Cardiac fibroblast (primary cell): ENCODE measurements around the gene PANK4.

Experiments
- DNase-seq, 2 donors: peaks; one replicate each; pipeline versions ENCODE4 v3.0.0 to v3.0.0-alpha.2; 2010; ENCODE audit warnings: low read depth in 2 of 2
- H3K4me3 ChIP-seq, 2 donors: replicated peaks in 1 of 2; 1 replicate in 1 of 2; 2 replicates in 1 of 2; pipeline ENCODE4 v1.5.1; 2011; ENCODE audit warnings: low read depth in 2 of 2, low read length in 2 of 2, mild to moderate bottlenecking in 2 of 2, moderate library complexity in 1 of 2
- CTCF ChIP-seq: IDR thresholded peaks from one replicate; pipeline ENCODE4 v1.5.1; 2011; ENCODE audit warnings: low read depth, mild to moderate bottlenecking, low read length, inconsistent platforms

PANK4 gene

GRCh38 chr1:2530513-2531361, 4.3 kb upstream of the PANK4 start:
- TF ChIP-seq CTCF, result no peak
- DNase-seq, result no peak
- no peak overlapping the region for H3K4me3 ChIP-seq

DNA sequence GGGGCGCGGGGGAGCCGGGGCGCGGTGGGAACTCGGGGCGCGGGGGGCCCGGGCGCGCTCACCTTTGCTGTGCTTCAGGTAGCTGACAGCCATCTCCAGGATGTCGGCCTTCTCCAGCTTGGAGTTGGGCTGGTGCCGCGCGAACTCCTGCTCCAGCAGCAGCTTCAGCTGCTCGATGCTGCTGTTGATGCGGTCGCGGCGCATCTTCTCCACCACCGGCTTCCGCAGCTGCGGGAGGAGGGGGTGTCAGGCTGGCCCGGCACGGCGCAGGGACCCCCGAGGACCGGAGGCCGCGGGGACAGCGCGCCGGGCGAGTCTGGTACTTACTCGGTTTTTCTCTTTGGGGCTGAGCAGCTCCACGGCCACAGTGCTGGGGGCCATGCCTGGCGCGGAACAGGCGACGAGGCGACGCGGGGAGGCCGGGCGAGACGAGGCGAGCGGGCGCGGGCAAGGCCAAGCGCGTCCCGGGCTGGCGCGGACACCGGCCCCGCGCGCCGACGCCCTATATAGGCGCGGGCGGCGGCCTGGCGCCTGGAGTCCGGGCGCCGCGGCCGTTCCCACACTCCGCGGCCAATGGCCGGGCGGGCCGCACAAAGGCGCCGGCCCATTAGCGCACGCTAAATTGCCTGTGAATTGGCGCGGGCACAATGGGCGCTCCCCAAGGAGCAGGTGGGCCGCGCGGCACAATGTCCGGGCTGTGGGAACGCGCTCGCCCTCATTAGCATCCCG, 3.6 kb upstream of the PANK4 start, which contains the start of gene HES5:
TSS of gene HES5 (minus strand) at position 480 of the 729 bp plus-strand sequence. CDS start at position 381, 99 bp downstream.
- DNase-seq, result no peak
- no peak within 1 kb of the TSS for H3K4me3 ChIP-seq
- TF ChIP-seq CTCF, result no peak

DNA sequence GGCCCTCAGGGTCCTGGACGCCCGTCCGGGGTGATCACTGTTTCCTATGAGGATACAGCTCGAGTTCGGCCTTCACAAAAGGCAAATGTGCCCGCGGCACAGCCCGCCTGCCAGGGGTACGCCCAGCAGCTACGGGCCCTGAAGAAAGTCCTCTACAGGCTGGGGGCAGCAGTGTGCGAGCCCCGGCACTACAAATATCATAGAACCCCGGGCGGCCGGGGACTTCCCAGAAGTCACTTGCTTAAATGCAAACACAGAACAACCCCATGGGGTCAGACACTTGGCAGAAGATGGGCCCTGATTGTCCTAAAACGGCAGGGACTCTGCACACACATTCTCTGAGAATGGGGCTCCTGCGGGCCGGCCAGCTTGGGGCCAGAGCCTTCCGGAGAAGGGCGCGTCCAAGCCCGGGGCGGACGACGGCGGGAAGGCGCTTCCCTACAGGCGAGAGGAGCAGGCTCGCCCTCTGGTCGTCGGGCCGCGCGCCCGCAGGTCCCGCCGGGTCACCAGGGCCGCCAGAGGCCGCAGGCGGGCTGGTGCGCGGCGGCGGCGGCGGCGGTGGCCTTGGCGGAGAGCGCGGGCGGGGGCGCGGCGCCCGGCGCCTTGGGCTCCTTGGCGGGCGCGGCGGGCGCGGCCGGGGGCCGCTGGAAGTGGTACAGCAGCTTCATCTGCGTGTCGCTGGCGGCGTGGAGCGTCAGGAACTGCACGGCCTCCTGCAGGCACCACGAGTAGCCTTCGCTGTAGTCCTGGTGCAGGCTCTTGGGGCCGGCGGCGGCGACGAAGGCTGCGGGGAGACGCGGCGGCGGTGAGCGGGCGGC, 2.8 kb upstream of the PANK4 start:
- no peak for DNase-seq
- no peak overlapping the region for H3K4me3 ChIP-seq

DNA sequence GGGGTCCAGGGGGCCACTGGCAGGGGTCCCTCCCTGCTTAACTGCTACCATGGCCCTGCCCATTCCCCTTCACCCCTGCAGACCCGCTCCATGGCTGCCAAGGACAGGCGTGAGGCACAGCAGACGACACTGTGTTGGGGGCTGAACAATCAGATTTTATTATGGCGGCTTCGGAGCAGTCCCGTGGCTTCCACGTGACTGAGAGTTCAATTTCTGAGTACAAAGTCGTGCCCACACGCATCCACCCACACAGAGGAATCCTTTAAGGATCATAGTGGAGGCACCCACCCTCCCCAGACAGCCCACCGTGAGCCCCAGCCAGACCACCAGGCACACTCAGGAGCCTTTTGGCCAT, 2.2 kb upstream of the PANK4 start:
- H3K4me3 ChIP-seq, result no peak overlapping the region
- no peak for TF ChIP-seq CTCF
- DNase-seq, result no peak

More for the DNA sequence above, 2.8 kb upstream of the PANK4 start:
- TF ChIP-seq CTCF, result no peak

DNA sequence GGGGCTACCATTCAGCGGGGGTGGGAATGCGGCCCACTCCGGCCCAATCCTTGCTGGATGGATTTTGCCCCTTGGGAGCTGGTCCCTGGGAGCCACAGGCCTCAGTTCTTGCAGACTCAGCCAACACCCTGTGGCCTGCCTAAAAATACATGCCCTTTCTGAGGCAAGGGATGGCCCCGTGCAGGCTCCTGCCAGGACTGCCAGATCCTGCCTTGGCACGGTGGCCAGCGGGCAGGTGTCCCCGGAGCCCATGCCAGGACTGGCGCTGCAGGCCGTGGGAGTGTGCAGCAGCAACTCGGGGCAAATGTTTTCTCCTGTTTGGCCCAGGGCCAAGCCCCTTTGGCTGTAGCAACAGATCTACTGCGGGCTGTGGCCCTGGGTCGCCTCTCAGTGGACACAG, 1.6 kb upstream of the PANK4 start:
- TF ChIP-seq CTCF, result no peak
- no peak for DNase-seq
- H3K4me3 ChIP-seq, result no peak overlapping the region

GRCh38 chr1:2527556-2527860, 1.1 kb upstream of the PANK4 start:
- no peak for TF ChIP-seq CTCF
- DNase-seq, result no peak

More at GRCh38 chr1:2527556-2527860, 1.1 kb upstream of the PANK4 start:
- H3K4me3 ChIP-seq, result no peak overlapping the region
